ENCODE measurements around the gene NUDT13. TPM values are rescaled to one million over a fixed set of nuclear protein-coding genes. Genes with fewer than 3 reads are reported as not detected.
A peak's percentile ranks its signal among the peaks of the same experiment; 100 is the strongest.

NUDT13 gene
- total RNA-seq, 1 donor from 2014 or later, result 2.1 TPM

- no peak for DNase-seq
These were observed 52.8 kb downstream of the NUDT13 start for GRCh38 chr10:73163096-73163495.

GRCh38 chr10:73166972-73167371 is 56.7 kb downstream of the NUDT13 start:
- no peak for DNase-seq

GRCh38 chr10:73167458-73167782 is 57.2 kb downstream of the NUDT13 start:
- no peak for DNase-seq

GRCh38 chr10:73167783-73168464 is 57.7 kb downstream of the NUDT13 start, which contains the start of the genes ECD and FAM149B1:
ECD (minus strand) TSS chr10:73168008; CDS start chr10:73163937, 4,071 bp downstream.
FAM149B1 (plus strand) TSS chr10:73168119; CDS start chr10:73168340, 221 bp downstream.
- peak; percentile 99 for DNase-seq

- DNase-seq, result no peak
These were observed 58.2 kb downstream of the NUDT13 start for GRCh38 chr10:73168465-73168803.

DNA sequence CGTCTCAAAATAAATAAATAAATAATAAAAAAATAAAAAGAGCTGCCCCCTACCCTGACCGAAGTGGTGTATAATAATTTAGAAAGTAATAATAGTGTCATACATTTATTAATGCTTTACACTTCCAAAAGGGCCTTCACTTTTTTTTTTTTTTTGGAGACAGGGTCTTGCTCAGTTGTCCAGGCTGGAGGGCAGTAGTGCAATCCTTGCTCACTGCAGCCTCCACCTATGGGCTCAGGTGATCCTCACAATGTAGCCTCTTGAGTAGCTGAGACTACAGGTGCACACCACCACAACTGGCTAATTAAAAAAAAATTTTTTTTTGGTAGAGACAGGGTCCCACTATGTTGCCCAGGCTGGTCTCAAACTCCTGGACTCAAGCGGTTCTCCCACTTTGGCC is 59.1 kb downstream of the NUDT13 start:
- DNase-seq, result no peak

GRCh38 chr10:73172867-73173266 is 62.6 kb downstream of the NUDT13 start:
- DNase-seq, result no peak

DNA sequence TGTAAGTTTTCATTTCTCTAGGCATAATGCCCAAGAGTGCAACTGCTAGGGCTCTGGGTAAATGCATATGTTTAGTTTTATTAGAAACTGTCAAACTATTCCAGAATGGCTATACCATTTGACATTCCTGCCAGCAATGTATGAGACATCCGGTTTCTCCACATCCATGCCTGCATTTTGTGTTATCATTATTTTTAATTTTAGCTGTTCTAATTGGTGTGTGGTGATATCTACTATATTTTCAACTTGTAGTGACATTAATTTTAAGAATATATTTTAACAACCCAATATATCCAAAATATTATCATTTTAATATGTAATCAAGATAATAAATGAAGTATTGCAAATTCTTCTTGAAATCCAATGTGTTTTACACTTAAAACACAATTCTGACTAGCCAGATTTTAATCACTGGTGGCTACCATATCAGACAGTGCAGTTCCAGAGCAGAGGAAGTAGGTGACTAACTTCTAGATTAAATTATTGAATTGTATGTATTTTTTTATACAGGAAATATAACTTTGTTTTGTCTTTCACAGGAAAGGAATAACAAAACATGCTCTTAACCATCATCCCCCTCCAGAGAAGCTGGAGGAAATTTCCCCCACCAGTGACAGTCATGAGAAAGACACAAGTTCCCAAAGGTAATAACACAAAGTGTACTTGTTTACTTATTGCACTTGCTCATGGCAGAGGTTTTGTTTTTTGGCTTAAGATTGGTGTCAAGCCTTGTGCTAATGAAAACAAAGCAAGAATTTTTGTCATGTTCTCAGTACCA is 64.1 kb downstream of the NUDT13 start:
- DNase-seq, result no peak

Small RNAs within 50 kb of the gene (small RNA-seq; reads per million reads assigned to genes)
- gene RF00019 (ENCODE audit: low replicate concordance) (not detected), gene SNORA11F (ENCODE audit: low replicate concordance) (1.1 reads per million, percentile 86 among the genes with 10 or more reads in this experiment)

Other genes with a start within 250 kb of the NUDT13 start
- 7.2 TPM for gene OIT3, start 216.7 kb upstream of the NUDT13 start, total RNA-seq
- gene PLA2G12B, start 155.6 kb upstream of the NUDT13 start, total RNA-seq, result 0.31 TPM
- gene P4HA1, start 13.6 kb upstream of the NUDT13 start, total RNA-seq, result 71.6 TPM
- gene ECD, start 57.6 kb downstream of the NUDT13 start, total RNA-seq, result 40.1 TPM
- 29.0 TPM for gene FAM149B1, start 57.7 kb downstream of the NUDT13 start, total RNA-seq
- 22.0 TPM for gene DNAJC9, start 136.8 kb downstream of the NUDT13 start, total RNA-seq
- 60.2 TPM for gene MRPS16, start 142.2 kb downstream of the NUDT13 start, total RNA-seq
- 1.8 TPM for gene CFAP70, start 248.4 kb downstream of the NUDT13 start, total RNA-seq